OCI-LY1 (cell line): ENCODE data around the gene DYNC1LI1.

ENCODE experiments used
- CTCF ChIP-seq: fragments of 200-600 bp; sonication (generic), shearing (Covaris generic); IDR thresholded peaks from 2 replicates; pipeline ENCODE4 v1.5.1; 2017; ENCODE audit warnings: mild to moderate bottlenecking, antibody characterized with exemption, low read length, moderate library complexity, mixed read lengths
- EZH2 ChIP-seq: fragments of 200-600 bp; sonication (generic), shearing (Covaris generic); IDR thresholded peaks from 2 replicates; pipeline ENCODE4 v1.8.0; 2017; ENCODE audit warnings: borderline replicate concordance, mixed run types, mild to moderate bottlenecking, antibody characterized with exemption, low read length, moderate library complexity, mixed read lengths

- TF ChIP-seq CTCF (no peak), EZH2 (no peak)
Measured at GRCh38 chr3:32612547-32612946, 41.9 kb upstream of the DYNC1LI1 start.
